ENCODE measurements around the gene EPS8.

EPS8 gene

GRCh38 chr12:15811214-15812127, 22.3 kb upstream of the EPS8 start:
- no peak for DNase-seq (ENCODE audit: low spot score)

DNA sequence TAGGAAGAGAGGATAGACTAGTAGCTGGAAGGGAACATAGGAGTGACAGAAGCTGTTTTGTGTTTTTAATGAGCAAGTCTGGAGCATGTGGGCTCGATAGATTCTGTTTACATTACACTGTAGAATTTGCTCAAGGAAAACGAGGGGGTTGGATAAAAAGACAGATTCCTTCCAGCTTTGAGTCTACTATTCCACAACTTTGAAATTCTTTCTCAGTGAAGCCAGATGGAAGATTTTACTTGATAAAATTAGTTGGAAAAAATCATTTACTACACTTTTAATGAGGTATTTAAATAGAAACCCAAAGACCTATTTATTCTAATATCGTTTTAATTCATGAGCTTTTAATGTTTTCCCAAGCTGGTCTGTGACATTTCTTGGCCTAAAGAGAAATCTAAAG, 19.5 kb upstream of the EPS8 start:
- TF ChIP-seq CTCF (IDR thresholded peaks at IDR 0.05; ENCODE audit: extremely low read depth, missing control alignments), result no peak
- DNase-seq (ENCODE audit: low spot score), result no peak

More at GRCh38 chr12:15811214-15812127, 22.3 kb upstream of the EPS8 start:
- TF ChIP-seq CTCF (IDR thresholded peaks at IDR 0.05; ENCODE audit: extremely low read depth, missing control alignments), result no peak

GRCh38 chr12:15808250-15808649, 19.1 kb upstream of the EPS8 start:
- DNase-seq (ENCODE audit: low spot score), result no peak

GRCh38 chr12:15806826-15807225, 17.6 kb upstream of the EPS8 start:
- TF ChIP-seq CTCF (IDR thresholded peaks at IDR 0.05; ENCODE audit: extremely low read depth, missing control alignments), result no peak
- DNase-seq (ENCODE audit: low spot score), result no peak

More at GRCh38 chr12:15808250-15808649, 19.1 kb upstream of the EPS8 start:
- TF ChIP-seq CTCF (IDR thresholded peaks at IDR 0.05; ENCODE audit: extremely low read depth, missing control alignments), result no peak

DNA sequence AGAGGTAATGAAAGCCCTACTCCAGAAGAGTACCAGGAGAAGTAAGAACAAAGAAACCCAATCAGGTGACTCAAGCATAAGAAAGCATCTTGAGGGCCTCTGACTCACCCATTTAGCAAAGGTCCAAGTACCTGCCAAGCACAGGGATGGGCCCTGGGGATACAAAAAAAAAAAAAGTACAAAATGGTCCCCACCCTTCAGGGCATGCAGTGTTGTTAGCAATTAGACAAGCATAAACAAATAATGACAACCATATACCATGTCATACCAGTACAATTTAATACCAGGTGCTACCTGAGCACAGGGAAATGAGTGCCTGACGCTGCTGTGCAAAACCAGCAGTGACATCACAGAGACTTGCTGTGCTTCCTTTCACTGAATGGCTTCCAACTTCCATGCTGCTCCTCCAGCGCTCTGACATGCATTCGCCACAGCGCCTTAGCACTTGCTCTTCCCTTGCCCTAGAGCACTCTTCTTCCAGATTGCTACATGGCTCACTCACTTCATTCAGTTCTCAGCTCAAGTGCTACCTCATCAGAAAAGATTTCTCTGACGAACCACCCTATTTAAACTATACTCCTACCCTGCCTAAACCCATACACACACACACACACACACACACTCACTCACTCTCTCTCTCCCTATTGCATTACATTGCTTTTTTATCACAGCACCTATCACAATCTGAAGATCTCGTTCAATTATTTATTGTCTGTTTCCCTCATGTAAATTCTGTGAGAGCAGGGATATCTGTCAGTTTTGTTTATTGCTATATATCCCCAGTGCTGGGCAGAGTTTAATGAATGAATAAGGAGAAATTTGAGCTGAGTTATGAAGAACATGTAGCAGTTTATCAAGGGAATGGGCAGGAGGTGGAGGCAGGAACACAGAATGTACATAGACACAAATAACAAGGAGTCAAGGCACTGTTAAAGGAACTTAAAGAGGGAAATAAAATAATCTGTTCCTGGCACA, 12.9 kb upstream of the EPS8 start:
- no peak for DNase-seq (ENCODE audit: low spot score)
- TF ChIP-seq CTCF (IDR thresholded peaks at IDR 0.05; ENCODE audit: extremely low read depth, missing control alignments), result no peak

DNA sequence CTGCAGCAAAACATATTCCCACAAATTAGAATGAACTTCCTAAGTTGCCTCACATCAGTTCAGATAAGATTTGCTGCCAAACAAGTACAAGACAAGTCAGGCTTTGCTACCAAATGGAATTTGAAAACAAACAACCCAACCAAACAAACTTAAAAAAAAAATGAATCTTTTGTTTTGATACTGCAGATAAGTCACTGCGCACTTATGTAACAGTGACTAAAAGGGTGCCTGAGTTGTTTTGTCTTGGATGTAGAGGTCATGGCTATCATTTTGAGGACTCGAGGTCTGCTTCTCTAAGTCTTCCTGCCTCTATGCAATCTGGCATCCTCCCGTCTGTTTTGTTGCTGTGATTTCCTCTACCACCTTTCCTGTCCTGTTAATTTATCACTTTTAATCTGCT, 11.1 kb upstream of the EPS8 start:
- TF ChIP-seq CTCF (IDR thresholded peaks at IDR 0.05; ENCODE audit: extremely low read depth, missing control alignments), result no peak
- DNase-seq (ENCODE audit: low spot score), result no peak
